HepG2 (cell line): ENCODE results near the gene SULT2B1. TPM values are rescaled to one million over a fixed set of nuclear protein-coding genes. Genes with fewer than 3 reads are reported as not detected.

Source experiments
- ARHGAP35 ChIP-seq: sonication (generic); formaldehyde crosslinking; IDR thresholded peaks from 2 replicates; pipeline ENCODE4 v1.9.0; 2022; ENCODE audit warnings: mild to moderate bottlenecking, inconsistent platforms, moderate library complexity, missing genetic modification reagents, borderline replicate concordance
- FOXP1 ChIP-seq, 2 experiments: fragments of 450-650 bp in 1 of 2; IDR thresholded peaks; 2 replicates each; pipeline ENCODE4 v1.6.1; 2017 to 2018; ENCODE audit warnings: antibody characterized with exemption in 1 of 2
- MED1 ChIP-seq: sonication (generic); formaldehyde crosslinking; IDR thresholded peaks from 2 replicates; pipeline ENCODE4 v1.4.0; 2020; ENCODE audit warnings: missing genetic modification reagents
- MXI1 ChIP-seq: IDR thresholded peaks from 3 replicates; pipeline ENCODE4 v1.6.1; 2012; ENCODE audit warnings: low read depth, low read length, inconsistent platforms, borderline replicate concordance
- NFRKB ChIP-seq: fragments of 450-650 bp; IDR thresholded peaks from 2 replicates; pipeline ENCODE4 v1.6.1; 2017
- RBAK ChIP-seq: sonication (generic); formaldehyde crosslinking; IDR thresholded peaks from 2 replicates; pipeline ENCODE4 v1.5.1; 2020; ENCODE audit warnings: mild to moderate bottlenecking, missing genetic modification reagents
- RXRB ChIP-seq: IDR thresholded peaks from 2 replicates; pipeline ENCODE4 v1.6.1; 2016; ENCODE audit warnings: borderline replicate concordance, missing genetic modification reagents, missing compliant biosample characterization
- SAP130 ChIP-seq: IDR thresholded peaks from 2 replicates; pipeline ENCODE4 v1.6.1; 2016; ENCODE audit warnings: low read depth
- SMYD3 ChIP-seq: sonication (generic); formaldehyde crosslinking; IDR thresholded peaks from 2 replicates; pipeline ENCODE4 v1.8.1; 2023; ENCODE audit warnings: mild to moderate bottlenecking, missing genetic modification reagents
- SP140L ChIP-seq: sonication (generic); formaldehyde crosslinking; IDR thresholded peaks from 2 replicates; pipeline ENCODE4 v1.4.0; 2020; ENCODE audit warnings: missing genetic modification reagents, borderline replicate concordance
- SP4 ChIP-seq: sonication (generic); formaldehyde crosslinking; IDR thresholded peaks from 2 replicates; pipeline ENCODE4 v1.8.1; 2023; ENCODE audit warnings: mild to moderate bottlenecking, missing genetic modification reagents
- TAF15 ChIP-seq: fragments of 200-400 bp; formaldehyde crosslinking; IDR thresholded peaks from one replicate; pipeline ENCODE4 v1.6.1; 2018; ENCODE audit warnings: mild to moderate bottlenecking, low read depth, low read length; ENCODE audit not compliant: poor library complexity, severe bottlenecking
- ZBTB3 ChIP-seq: sonication (generic); formaldehyde crosslinking; IDR thresholded peaks from 2 replicates; pipeline ENCODE4 v1.4.0; 2020; ENCODE audit warnings: low read depth, mild to moderate bottlenecking, moderate library complexity, missing genetic modification reagents, borderline replicate concordance
- ZFP37 ChIP-seq: sonication (generic); formaldehyde crosslinking; IDR thresholded peaks from 2 replicates; pipeline ENCODE4 v1.4.0; 2020; ENCODE audit warnings: missing genetic modification reagents, borderline replicate concordance
- ZNF367 ChIP-seq: sonication (generic); formaldehyde crosslinking; IDR thresholded peaks from 2 replicates; pipeline ENCODE4 v1.4.0; 2020; ENCODE audit warnings: missing genetic modification reagents, borderline replicate concordance
- ZNF672 ChIP-seq: sonication (generic); formaldehyde crosslinking; IDR thresholded peaks from 2 replicates; pipeline ENCODE4 v1.8.1; 2022; ENCODE audit warnings: missing genetic modification reagents
- polyA plus RNA-seq, 8 experiments: library from polyadenylated mRNA; depleted of rRNA in 3 of 8; stranded (reverse) in 7 of 8; unstranded in 1 of 8; fragments of >200 nt; fragmentation: Illumina TruSeq in 4 of 8; extraction: Trizol in 4 of 8; gene quantifications; 2 replicates each; pipeline versions ENCODE4 v1.2.1 to v1.2.3, GENCODE V29; 2011 to 2016; ENCODE audit warnings: low read depth in 4 of 8, missing spikeins in 1 of 8, mixed read lengths in 1 of 8; ENCODE audit not compliant: insufficient read depth in 1 of 8
- total RNA-seq, 5 experiments: library from RNA; depleted of rRNA; stranded (reverse); fragments of >200 nt; fragmentation: Illumina TruSeq; extraction: Trizol; gene quantifications; 2 replicates each; pipeline ENCODE4 v1.2.3, GENCODE V29; 2016; ENCODE audit warnings: low read depth in 1 of 5
- TF ChIP-seq, protein P1 (sequence below): sonication (generic); formaldehyde crosslinking; IDR thresholded peaks from one replicate; pipeline ENCODE4 v1.5.1; 2020; ENCODE audit warnings: mild to moderate bottlenecking, missing genetic modification reagents; ENCODE audit errors: not compliant biosample characterization
- TF ChIP-seq, protein P2 (sequence below): sonication (generic); formaldehyde crosslinking; IDR thresholded peaks from 2 replicates; pipeline ENCODE4 v1.5.0; 2020; ENCODE audit warnings: mild to moderate bottlenecking, missing genetic modification reagents

The SULT2B1 gene
- total and polyA plus RNA-seq, 2 of the 13 experiments (the other 11 are each of a cell fraction or from before 2014, with no cell fraction given) = 0.13 TPM; not detected in 1

DNA sequence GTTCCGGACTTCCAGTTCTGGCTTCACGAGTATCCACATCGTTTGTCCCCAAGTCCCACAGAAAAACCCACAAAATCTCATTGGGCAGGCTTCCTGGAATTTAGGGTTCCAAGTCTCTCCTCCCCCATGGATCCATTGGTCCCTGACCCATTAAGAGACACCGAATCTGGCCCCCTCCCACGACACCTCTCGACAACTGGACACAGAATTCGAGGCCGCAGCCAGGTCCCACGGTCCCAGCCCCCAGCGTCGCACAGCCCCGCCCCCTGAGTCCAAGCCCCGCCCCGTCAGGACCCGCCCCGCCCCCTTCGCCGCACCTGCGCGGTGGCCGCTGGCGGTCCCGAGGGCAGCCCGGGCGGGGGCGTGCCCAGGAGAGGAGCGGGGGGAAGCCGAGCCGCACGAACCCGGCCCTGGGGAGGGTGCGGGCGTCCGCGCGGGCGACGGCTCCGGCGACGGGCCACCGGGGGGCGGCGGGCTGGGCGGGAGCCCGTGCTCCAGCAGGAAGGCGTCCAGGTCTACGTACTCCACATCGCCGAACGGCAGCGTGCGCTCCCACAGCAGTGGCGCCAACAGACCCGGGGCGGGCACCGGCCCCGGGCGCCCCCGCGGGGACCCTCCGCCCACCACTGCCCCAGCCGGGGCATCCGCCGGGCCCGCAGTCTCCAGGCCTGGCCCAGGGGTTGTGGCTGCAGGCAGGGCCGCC, 83.4 kb downstream of the SULT2B1 start (continued):
- TF ChIP-seq, protein P1, sequence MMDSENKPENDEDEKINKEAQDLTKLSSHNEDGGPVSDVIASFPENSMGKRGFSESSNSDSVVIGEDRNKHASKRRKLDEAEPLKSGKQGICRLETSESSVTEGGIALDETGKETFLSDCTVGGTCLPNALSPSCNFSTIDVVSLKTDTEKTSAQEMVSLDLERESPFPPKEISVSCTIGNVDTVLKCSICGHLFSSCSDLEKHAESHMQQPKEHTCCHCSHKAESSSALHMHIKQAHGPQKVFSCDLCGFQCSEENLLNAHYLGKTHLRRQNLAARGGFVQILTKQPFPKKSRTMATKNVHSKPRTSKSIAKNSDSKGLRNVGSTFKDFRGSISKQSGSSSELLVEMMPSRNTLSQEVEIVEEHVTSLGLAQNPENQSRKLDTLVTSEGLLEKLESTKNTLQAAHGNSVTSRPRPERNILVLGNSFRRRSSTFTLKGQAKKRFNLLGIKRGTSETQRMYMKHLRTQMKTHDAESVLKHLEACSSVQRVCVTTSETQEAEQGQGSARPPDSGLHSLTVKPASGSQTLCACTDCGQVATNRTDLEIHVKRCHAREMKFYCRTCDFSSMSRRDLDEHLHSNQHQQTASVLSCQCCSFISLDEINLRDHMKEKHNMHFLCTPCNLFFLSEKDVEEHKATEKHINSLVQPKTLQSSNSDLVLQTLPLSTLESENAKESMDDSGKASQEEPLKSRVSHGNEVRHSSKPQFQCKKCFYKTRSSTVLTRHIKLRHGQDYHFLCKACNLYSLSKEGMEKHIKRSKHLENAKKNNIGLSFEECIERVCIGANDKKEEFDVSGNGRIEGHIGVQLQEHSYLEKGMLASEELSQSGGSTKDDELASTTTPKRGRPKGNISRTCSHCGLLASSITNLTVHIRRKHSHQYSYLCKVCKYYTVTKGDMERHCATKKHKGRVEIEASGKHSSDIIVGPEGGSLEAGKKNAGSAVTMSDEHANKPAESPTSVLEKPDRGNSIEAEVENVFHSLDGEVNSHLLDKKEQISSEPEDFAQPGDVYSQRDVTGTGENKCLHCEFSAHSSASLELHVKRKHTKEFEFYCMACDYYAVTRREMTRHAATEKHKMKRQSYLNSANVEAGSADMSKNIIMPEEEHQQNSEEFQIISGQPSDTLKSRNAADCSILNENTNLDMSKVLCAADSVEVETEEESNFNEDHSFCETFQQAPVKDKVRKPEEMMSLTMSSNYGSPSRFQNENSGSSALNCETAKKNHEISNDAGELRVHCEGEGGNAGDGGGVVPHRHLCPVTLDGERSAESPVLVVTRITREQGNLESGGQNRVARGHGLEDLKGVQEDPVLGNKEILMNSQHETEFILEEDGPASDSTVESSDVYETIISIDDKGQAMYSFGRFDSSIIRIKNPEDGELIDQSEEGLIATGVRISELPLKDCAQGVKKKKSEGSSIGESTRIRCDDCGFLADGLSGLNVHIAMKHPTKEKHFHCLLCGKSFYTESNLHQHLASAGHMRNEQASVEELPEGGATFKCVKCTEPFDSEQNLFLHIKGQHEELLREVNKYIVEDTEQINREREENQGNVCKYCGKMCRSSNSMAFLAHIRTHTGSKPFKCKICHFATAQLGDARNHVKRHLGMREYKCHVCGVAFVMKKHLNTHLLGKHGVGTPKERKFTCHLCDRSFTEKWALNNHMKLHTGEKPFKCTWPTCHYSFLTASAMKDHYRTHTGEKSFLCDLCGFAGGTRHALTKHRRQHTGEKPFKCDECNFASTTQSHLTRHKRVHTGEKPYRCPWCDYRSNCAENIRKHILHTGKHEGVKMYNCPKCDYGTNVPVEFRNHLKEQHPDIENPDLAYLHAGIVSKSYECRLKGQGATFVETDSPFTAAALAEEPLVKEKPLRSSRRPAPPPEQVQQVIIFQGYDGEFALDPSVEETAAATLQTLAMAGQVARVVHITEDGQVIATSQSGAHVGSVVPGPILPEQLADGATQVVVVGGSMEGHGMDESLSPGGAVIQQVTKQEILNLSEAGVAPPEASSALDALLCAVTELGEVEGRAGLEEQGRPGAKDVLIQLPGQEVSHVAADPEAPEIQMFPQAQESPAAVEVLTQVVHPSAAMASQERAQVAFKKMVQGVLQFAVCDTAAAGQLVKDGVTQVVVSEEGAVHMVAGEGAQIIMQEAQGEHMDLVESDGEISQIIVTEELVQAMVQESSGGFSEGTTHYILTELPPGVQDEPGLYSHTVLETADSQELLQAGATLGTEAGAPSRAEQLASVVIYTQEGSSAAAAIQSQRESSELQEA (CRISPR knock-in tag) = no peak
- TF ChIP-seq SP4 (CRISPR knock-in tag) (no peak), MXI1 (peak; percentile 34; the same call in 1 of the 3 replicates), ZBTB3 (CRISPR knock-in tag) (no peak), ARHGAP35 (CRISPR knock-in tag) (no peak), ZNF672 (CRISPR knock-in tag) (no peak), ZFP37 (CRISPR knock-in tag) (no peak), SAP130 (CRISPR knock-in tag) (peak; percentile 53), SP140L (CRISPR knock-in tag) (no peak), ZNF367 (CRISPR knock-in tag) (no peak), MED1 (CRISPR knock-in tag) (0 out of 2 replicates have a peak, but pooled peaks have one; percentile 7), TAF15 (no peak), RXRB (peak; percentile 32; the same call in 1 of the 2 replicates), NFRKB (no peak), SMYD3 (CRISPR knock-in tag) (no peak), RBAK (CRISPR knock-in tag) (no peak), FOXP1 (IDR thresholded peaks at IDR 0.05) (no peak), FOXP1 (CRISPR knock-in tag; IDR thresholded peaks at IDR 0.05) (no peak)
- TF ChIP-seq, protein P2, sequence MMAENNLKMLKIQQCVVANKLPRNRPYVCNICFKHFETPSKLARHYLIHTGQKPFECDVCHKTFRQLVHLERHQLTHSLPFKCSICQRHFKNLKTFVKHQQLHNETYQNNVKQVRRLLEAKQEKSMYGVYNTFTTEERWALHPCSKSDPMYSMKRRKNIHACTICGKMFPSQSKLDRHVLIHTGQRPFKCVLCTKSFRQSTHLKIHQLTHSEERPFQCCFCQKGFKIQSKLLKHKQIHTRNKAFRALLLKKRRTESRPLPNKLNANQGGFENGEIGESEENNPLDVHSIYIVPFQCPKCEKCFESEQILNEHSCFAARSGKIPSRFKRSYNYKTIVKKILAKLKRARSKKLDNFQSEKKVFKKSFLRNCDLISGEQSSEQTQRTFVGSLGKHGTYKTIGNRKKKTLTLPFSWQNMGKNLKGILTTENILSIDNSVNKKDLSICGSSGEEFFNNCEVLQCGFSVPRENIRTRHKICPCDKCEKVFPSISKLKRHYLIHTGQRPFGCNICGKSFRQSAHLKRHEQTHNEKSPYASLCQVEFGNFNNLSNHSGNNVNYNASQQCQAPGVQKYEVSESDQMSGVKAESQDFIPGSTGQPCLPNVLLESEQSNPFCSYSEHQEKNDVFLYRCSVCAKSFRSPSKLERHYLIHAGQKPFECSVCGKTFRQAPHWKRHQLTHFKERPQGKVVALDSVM = no peak; the same call in 1 of the 2 replicates
